Colonic mucosa (tissue), 4 donors: Measurements from ENCODE around the gene HHAT. TPM values are rescaled to one million over a fixed set of nuclear protein-coding genes. Genes with fewer than 3 reads are reported as not detected.

Experiments used
- DNase-seq: peaks from one replicate; pipeline ENCODE4 v3.0.0-alpha.2; 2020
- H3K27ac ChIP-seq: fragments of 200-600 bp; one replicate; pipeline ENCODE4 v1.8.0; 2021
- H3K27me3 ChIP-seq: fragments of 200-600 bp; one replicate; pipeline ENCODE4 v1.8.0; 2021
- H3K36me3 ChIP-seq: fragments of 200-600 bp; one replicate; pipeline ENCODE4 v1.8.0; 2021
- H3K4me1 ChIP-seq: fragments of 200-600 bp; one replicate; pipeline ENCODE4 v1.8.0; 2021; ENCODE audit warnings: mild to moderate bottlenecking
- H3K4me3 ChIP-seq: fragments of 200-600 bp; one replicate; pipeline ENCODE4 v1.8.0; 2021
- H3K9ac ChIP-seq, 2 donors: one replicate each; pipeline ENCODE4 v1.7.0; 2013; ENCODE audit warnings: control low read depth in 2 of 2, low read depth in 2 of 2, low read length in 2 of 2
- H3K9me3 ChIP-seq: fragments of 200-600 bp; one replicate; pipeline ENCODE4 v1.8.0; 2021
- CTCF ChIP-seq: fragments of 200-600 bp; IDR thresholded peaks from one replicate; pipeline ENCODE4 v1.8.0; 2022; ENCODE audit warnings: antibody characterized with exemption, mild to moderate bottlenecking
- intact Hi-C: fragments of 100-400 bp; cut with DNase I; formaldehyde crosslinking; loops from one replicate; pipeline ENCODE4 v1.14.1; 2022
- total RNA-seq, 2 donors: library from RNA; stranded (reverse); fragmentation: NEBNext Ultra II Directional in 1 of 2; extraction: Animal tissue kit (Norgen Biotek cat#: 25700) in 1 of 2; gene quantifications; one replicate each; pipeline ENCODE4 v1.2.1, GENCODE V29; 2021
- donor health status: healthy.
- donor health status: DM: no; HTN: no; CAD: no.
- donor health status: DM: no; HTN: no; CAD: no.

The HHAT gene
- total RNA-seq, 2 donors from 2014 or later: 3.2 to 4.9 TPM

- no peaks in the 10 kb centered on the region for H3K27me3 ChIP-seq
- H3K4me1 ChIP-seq: no peaks in the 10 kb centered on the region
- no peaks in the 10 kb centered on the region for H3K36me3 ChIP-seq
- H3K9me3 ChIP-seq: no peaks in the 10 kb centered on the region
- no peak overlapping the region for H3K9ac ChIP-seq
- intact Hi-C loops: no loop called here
- no peak for TF ChIP-seq CTCF
- no peak overlapping the region for H3K27ac ChIP-seq
- no peak for DNase-seq
- H3K4me3 ChIP-seq: no peak overlapping the region
Measured at GRCh38 chr1:210532223-210532598, 203.5 kb downstream of the HHAT start.

- intact Hi-C loops: no loop called here
- H3K27me3 ChIP-seq: no peaks in the 10 kb centered on the region
- H3K4me3 ChIP-seq: no peak overlapping the region
- no peak overlapping the region for H3K9ac ChIP-seq
- H3K4me1 ChIP-seq: no peaks in the 10 kb centered on the region
- H3K27ac ChIP-seq: no peak overlapping the region
- DNase-seq: no peak
- no peak for TF ChIP-seq CTCF
- H3K36me3 ChIP-seq: no peaks in the 10 kb centered on the region
- no peaks in the 10 kb centered on the region for H3K9me3 ChIP-seq
Measured at GRCh38 chr1:210535761-210536160, 207.1 kb downstream of the HHAT start.

GRCh38 chr1:210536254-210536961, 207.7 kb downstream of the HHAT start:
- no peaks in the 10 kb centered on the region for H3K4me1 ChIP-seq
- no peaks in the 10 kb centered on the region for H3K9me3 ChIP-seq
- H3K9ac ChIP-seq: no peak overlapping the region
- H3K36me3 ChIP-seq: no peaks in the 10 kb centered on the region
- no peaks in the 10 kb centered on the region for H3K27me3 ChIP-seq
- TF ChIP-seq CTCF: no peak
- DNase-seq: no peak
- no peak overlapping the region for H3K27ac ChIP-seq
- intact Hi-C loops: no loop called here
- H3K4me3 ChIP-seq: no peak overlapping the region

GRCh38 chr1:210540288-210540687, 211.6 kb downstream of the HHAT start:
- Histone ChIP-seq H3K4me1 (no peaks in the 10 kb centered on the region), H3K27ac (no peak overlapping the region), H3K27me3 (no peaks in the 10 kb centered on the region), H3K4me3 (no peak overlapping the region), H3K36me3 (no peaks in the 10 kb centered on the region), H3K9me3 (no peaks in the 10 kb centered on the region), H3K9ac (no peak overlapping the region)
- DNase-seq: no peak
- intact Hi-C loops: no loop called here
- TF ChIP-seq CTCF: no peak

- H3K27ac ChIP-seq: no peak overlapping the region
- no peaks in the 10 kb centered on the region for H3K9me3 ChIP-seq
- no peak for DNase-seq
- no peaks in the 10 kb centered on the region for H3K27me3 ChIP-seq
- H3K9ac ChIP-seq: no peak overlapping the region
- no peak overlapping the region for H3K4me3 ChIP-seq
- no peaks in the 10 kb centered on the region for H3K4me1 ChIP-seq
- H3K36me3 ChIP-seq: no peaks in the 10 kb centered on the region
- intact Hi-C loops: no loop called here
- TF ChIP-seq CTCF: no peak
Measured at GRCh38 chr1:210541680-210542358, 213.1 kb downstream of the HHAT start.
